WTC11 (cell line): ENCODE data around the gene HLA-F. TPM values are rescaled to one million over a fixed set of nuclear protein-coding genes. Genes with fewer than 3 reads are reported as not detected.

Experiments used
- ATAC-seq: fragments of 200-7000 bp; cut with Tn5 transposase; 2 replicates; pipeline ENCODE4 v1.10.0; 2021; ENCODE audit warnings: mild to moderate bottlenecking, moderate library complexity
- CTCF ChIA-PET: fragments of 300-600 bp; sonication (Branson Sonifier 250); formaldehyde crosslinking; loops from one replicate; lab custom pipeline; 2021; ENCODE audit warnings: antibody characterized with exemption; lab: Charles Lee
- POLR2A ChIA-PET: fragments of 350-600 bp; sonication (Branson Sonifier 250); formaldehyde crosslinking; loops from one replicate; lab custom pipeline; 2021; ENCODE audit warnings: antibody characterized with exemption; lab: Charles Lee
- DNase-seq: peaks from one replicate; pipeline ENCODE4 v3.0.0; 2021; ENCODE audit warnings: low spot score
- H3K27ac Mint-ChIP-seq: 2 replicates; pipeline ENCODE4 v1.8.0; 2021; ENCODE audit warnings: mixed read lengths
- H3K27me3 Mint-ChIP-seq: 2 replicates; pipeline ENCODE4 v1.8.0; 2021; ENCODE audit warnings: low read depth, mild to moderate bottlenecking, moderate library complexity, mixed read lengths
- H3K36me3 Mint-ChIP-seq: 2 replicates; pipeline ENCODE4 v1.8.0; 2021; ENCODE audit warnings: mixed read lengths
- H3K4me1 Mint-ChIP-seq: 2 replicates; pipeline ENCODE4 v1.8.0; 2022; ENCODE audit warnings: mixed read lengths
- H3K4me3 Mint-ChIP-seq: 2 replicates; pipeline ENCODE4 v1.8.0; 2021; ENCODE audit warnings: mild to moderate bottlenecking, moderate library complexity, mixed read lengths
- H3K9me3 Mint-ChIP-seq: 2 replicates; pipeline ENCODE4 v1.8.0; 2021; ENCODE audit warnings: mixed read lengths
- CREB1 ChIP-seq: sonication (generic); formaldehyde crosslinking; IDR thresholded peaks from 2 replicates; pipeline ENCODE4 v1.8.0; 2023; ENCODE audit warnings: mild to moderate bottlenecking, missing genetic modification reagents
- CREM ChIP-seq: sonication (generic); formaldehyde crosslinking; IDR thresholded peaks from 2 replicates; pipeline ENCODE4 v1.8.1; 2022; ENCODE audit warnings: mild to moderate bottlenecking, missing genetic modification reagents, moderate library complexity
- ETV6 ChIP-seq: sonication (generic); formaldehyde crosslinking; IDR thresholded peaks from 2 replicates; pipeline ENCODE4 v1.8.1; 2022; ENCODE audit warnings: mild to moderate bottlenecking, missing genetic modification reagents
- FOXP1 ChIP-seq: sonication (generic); formaldehyde crosslinking; IDR thresholded peaks from 2 replicates; pipeline ENCODE4 v1.8.0; 2022; ENCODE audit warnings: missing genetic modification reagents, mild to moderate bottlenecking, moderate library complexity, borderline replicate concordance
- GABPB1 ChIP-seq: sonication (generic); formaldehyde crosslinking; IDR thresholded peaks from 2 replicates; pipeline ENCODE4 v1.8.1; 2023; ENCODE audit warnings: mild to moderate bottlenecking, missing genetic modification reagents
- JUN ChIP-seq: sonication (generic); formaldehyde crosslinking; IDR thresholded peaks from 2 replicates; pipeline ENCODE4 v1.8.0; 2023; ENCODE audit warnings: mild to moderate bottlenecking, missing genetic modification reagents
- NFATC4 ChIP-seq: fragments of 250-450 bp; sonication (Bioruptor Pico); IDR thresholded peaks from 2 replicates; pipeline ENCODE4 v1.9.0; 2021; ENCODE audit warnings: mild to moderate bottlenecking
- NR3C1 ChIP-seq: sonication (generic); formaldehyde crosslinking; conservative IDR thresholded peaks from 2 replicates; pipeline ENCODE4 v1.8.1; 2023; ENCODE audit warnings: low read depth, mild to moderate bottlenecking, missing genetic modification reagents
- SMAD4 ChIP-seq: sonication (generic); formaldehyde crosslinking; IDR thresholded peaks from 2 replicates; pipeline ENCODE4 v1.8.0; 2022; ENCODE audit warnings: mild to moderate bottlenecking, missing genetic modification reagents
- TCF7 ChIP-seq: sonication (generic); formaldehyde crosslinking; IDR thresholded peaks from 2 replicates; pipeline ENCODE4 v1.8.0; 2022; ENCODE audit warnings: mild to moderate bottlenecking, low read depth, missing genetic modification reagents, moderate library complexity
- TEAD1 ChIP-seq: sonication (generic); formaldehyde crosslinking; IDR thresholded peaks from 2 replicates; pipeline ENCODE4 v1.8.0; 2022; ENCODE audit warnings: mild to moderate bottlenecking, missing genetic modification reagents
- ZNF219 ChIP-seq: sonication (generic); formaldehyde crosslinking; IDR thresholded peaks from 2 replicates; pipeline ENCODE4 v1.8.0; 2023; ENCODE audit warnings: missing genetic modification reagents, mild to moderate bottlenecking, borderline replicate concordance
- ZNF232 ChIP-seq: sonication (generic); formaldehyde crosslinking; IDR thresholded peaks from 2 replicates; pipeline ENCODE4 v1.8.0; 2022; ENCODE audit warnings: mild to moderate bottlenecking, missing genetic modification reagents
- total RNA-seq: library from RNA; stranded (reverse); gene quantifications from 3 replicates; pipeline ENCODE4 v1.2.3, GENCODE V29; 2021
- TF ChIP-seq, protein P1 (sequence below): fragments of 250-450 bp; sonication (Bioruptor Pico); IDR thresholded peaks from 2 replicates; pipeline ENCODE4 v1.8.0; 2021; ENCODE audit warnings: mild to moderate bottlenecking
- TF ChIP-seq, protein P2 (sequence below): sonication (generic); formaldehyde crosslinking; IDR thresholded peaks from 2 replicates; pipeline ENCODE4 v1.8.1; 2023; ENCODE audit warnings: mild to moderate bottlenecking, missing genetic modification reagents, borderline replicate concordance
- TF ChIP-seq, protein P3 (sequence below): sonication (generic); formaldehyde crosslinking; IDR thresholded peaks from 2 replicates; pipeline ENCODE4 v1.8.0; 2022; ENCODE audit warnings: mild to moderate bottlenecking, missing genetic modification reagents
- TF ChIP-seq, protein P4 (sequence below): sonication (generic); formaldehyde crosslinking; IDR thresholded peaks from 2 replicates; pipeline ENCODE4 v1.8.0; 2023; ENCODE audit warnings: missing genetic modification reagents, mild to moderate bottlenecking, borderline replicate concordance
- TF ChIP-seq, protein P5 (sequence below): sonication (generic); formaldehyde crosslinking; IDR thresholded peaks from 2 replicates; pipeline ENCODE4 v1.8.0; 2022; ENCODE audit warnings: mild to moderate bottlenecking, missing genetic modification reagents
- TF ChIP-seq, protein P6 (sequence below): sonication (generic); formaldehyde crosslinking; IDR thresholded peaks from 2 replicates; pipeline ENCODE4 v1.8.1; 2022; ENCODE audit warnings: mild to moderate bottlenecking, missing genetic modification reagents, moderate library complexity, borderline replicate concordance
- TF ChIP-seq, protein P7 (sequence below): fragments of 250-450 bp; sonication (Bioruptor Pico); conservative IDR thresholded peaks from 2 replicates; pipeline ENCODE4 v1.9.0; 2021; ENCODE audit warnings: mild to moderate bottlenecking

The HLA-F gene
- total RNA-seq, 1 experiment from 2014 or later = 7.5 TPM

DNA sequence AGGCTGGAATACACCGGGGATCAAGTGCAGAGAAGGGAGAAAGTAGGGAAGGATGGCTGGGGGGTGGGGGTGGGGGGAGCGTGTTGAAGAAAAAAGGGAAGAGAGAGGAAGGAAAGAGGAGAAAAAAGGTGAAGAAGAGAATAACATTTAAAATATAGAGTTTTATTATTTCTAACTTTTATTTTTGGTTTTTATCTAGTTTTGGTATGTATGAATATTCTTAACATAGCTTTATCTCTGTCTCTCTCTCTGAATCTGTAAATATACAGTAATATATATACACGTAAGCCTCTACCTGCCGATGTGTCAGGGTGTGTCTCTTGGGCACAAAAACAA is 30.0 kb downstream of the HLA-F start (continued):
- TF ChIP-seq, protein P1, sequence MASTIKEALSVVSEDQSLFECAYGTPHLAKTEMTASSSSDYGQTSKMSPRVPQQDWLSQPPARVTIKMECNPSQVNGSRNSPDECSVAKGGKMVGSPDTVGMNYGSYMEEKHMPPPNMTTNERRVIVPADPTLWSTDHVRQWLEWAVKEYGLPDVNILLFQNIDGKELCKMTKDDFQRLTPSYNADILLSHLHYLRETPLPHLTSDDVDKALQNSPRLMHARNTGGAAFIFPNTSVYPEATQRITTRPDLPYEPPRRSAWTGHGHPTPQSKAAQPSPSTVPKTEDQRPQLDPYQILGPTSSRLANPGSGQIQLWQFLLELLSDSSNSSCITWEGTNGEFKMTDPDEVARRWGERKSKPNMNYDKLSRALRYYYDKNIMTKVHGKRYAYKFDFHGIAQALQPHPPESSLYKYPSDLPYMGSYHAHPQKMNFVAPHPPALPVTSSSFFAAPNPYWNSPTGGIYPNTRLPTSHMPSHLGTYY = no peak
- TF ChIP-seq, protein P2, sequence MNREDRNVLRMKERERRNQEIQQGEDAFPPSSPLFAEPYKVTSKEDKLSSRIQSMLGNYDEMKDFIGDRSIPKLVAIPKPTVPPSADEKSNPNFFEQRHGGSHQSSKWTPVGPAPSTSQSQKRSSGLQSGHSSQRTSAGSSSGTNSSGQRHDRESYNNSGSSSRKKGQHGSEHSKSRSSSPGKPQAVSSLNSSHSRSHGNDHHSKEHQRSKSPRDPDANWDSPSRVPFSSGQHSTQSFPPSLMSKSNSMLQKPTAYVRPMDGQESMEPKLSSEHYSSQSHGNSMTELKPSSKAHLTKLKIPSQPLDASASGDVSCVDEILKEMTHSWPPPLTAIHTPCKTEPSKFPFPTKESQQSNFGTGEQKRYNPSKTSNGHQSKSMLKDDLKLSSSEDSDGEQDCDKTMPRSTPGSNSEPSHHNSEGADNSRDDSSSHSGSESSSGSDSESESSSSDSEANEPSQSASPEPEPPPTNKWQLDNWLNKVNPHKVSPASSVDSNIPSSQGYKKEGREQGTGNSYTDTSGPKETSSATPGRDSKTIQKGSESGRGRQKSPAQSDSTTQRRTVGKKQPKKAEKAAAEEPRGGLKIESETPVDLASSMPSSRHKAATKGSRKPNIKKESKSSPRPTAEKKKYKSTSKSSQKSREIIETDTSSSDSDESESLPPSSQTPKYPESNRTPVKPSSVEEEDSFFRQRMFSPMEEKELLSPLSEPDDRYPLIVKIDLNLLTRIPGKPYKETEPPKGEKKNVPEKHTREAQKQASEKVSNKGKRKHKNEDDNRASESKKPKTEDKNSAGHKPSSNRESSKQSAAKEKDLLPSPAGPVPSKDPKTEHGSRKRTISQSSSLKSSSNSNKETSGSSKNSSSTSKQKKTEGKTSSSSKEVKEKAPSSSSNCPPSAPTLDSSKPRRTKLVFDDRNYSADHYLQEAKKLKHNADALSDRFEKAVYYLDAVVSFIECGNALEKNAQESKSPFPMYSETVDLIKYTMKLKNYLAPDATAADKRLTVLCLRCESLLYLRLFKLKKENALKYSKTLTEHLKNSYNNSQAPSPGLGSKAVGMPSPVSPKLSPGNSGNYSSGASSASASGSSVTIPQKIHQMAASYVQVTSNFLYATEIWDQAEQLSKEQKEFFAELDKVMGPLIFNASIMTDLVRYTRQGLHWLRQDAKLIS (CRISPR knock-in tag) = no peak
- TF ChIP-seq, protein P3, sequence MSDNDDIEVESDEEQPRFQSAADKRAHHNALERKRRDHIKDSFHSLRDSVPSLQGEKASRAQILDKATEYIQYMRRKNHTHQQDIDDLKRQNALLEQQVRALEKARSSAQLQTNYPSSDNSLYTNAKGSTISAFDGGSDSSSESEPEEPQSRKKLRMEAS (CRISPR knock-in tag) = no peak
- TF ChIP-seq TCF7 = no peak

DNA sequence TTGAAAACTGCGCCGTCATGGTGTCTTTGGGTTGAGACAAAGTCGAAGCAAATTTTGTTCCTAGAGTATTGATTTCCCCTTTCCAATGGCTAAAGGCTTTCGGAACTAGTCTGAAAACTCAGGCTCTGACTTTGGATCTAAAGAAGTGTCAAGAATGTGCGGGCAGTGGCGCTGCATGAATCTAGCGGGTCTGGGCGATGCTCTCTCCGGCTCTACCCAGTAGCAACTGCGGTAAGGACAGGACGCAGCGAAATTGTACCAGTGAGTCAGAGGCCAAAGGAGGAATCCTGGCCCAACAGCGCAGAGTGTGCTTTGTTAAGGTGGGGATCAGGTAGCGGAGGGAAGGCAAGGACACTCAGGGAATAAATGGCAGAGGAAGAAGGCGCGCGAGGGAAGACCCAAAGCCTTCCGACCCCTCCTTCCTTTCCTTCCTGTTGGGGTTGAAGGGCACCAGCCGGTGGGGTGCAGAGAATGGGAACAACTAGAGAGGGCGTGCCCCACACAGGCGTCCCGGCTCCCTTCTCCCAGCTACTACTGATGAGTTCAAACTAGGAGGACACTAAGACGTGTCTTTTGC is 32.1 kb downstream of the HLA-F start:
- no peaks in the 10 kb centered on the region for H3K36me3 Mint-ChIP-seq
- H3K27ac Mint-ChIP-seq = no peak overlapping the region
- DNase-seq (no peak), ATAC-seq (no peak)
- H3K9me3 Mint-ChIP-seq = peaks cover 5% of the 10 kb centered on the region; the same call in 1 of the 2 replicates
- H3K4me1 Mint-ChIP-seq = peaks cover 69% of the 10 kb centered on the region
- CTCF ChIA-PET = interaction anchor here (0.9 to 2.2 kb wide), 3 partner anchors 17 to 105 kb away, joined by 3 to 5 read pairs (median 4); no protein-coding TSS in a partner anchor
- H3K4me3 Mint-ChIP-seq = no peak overlapping the region
- peaks cover 27% of the 10 kb centered on the region for H3K27me3 Mint-ChIP-seq
- POLR2A ChIA-PET = no interaction called here
- no peak for TF ChIP-seq FOXP1 (CRISPR knock-in tag)
- TF ChIP-seq, protein P4, sequence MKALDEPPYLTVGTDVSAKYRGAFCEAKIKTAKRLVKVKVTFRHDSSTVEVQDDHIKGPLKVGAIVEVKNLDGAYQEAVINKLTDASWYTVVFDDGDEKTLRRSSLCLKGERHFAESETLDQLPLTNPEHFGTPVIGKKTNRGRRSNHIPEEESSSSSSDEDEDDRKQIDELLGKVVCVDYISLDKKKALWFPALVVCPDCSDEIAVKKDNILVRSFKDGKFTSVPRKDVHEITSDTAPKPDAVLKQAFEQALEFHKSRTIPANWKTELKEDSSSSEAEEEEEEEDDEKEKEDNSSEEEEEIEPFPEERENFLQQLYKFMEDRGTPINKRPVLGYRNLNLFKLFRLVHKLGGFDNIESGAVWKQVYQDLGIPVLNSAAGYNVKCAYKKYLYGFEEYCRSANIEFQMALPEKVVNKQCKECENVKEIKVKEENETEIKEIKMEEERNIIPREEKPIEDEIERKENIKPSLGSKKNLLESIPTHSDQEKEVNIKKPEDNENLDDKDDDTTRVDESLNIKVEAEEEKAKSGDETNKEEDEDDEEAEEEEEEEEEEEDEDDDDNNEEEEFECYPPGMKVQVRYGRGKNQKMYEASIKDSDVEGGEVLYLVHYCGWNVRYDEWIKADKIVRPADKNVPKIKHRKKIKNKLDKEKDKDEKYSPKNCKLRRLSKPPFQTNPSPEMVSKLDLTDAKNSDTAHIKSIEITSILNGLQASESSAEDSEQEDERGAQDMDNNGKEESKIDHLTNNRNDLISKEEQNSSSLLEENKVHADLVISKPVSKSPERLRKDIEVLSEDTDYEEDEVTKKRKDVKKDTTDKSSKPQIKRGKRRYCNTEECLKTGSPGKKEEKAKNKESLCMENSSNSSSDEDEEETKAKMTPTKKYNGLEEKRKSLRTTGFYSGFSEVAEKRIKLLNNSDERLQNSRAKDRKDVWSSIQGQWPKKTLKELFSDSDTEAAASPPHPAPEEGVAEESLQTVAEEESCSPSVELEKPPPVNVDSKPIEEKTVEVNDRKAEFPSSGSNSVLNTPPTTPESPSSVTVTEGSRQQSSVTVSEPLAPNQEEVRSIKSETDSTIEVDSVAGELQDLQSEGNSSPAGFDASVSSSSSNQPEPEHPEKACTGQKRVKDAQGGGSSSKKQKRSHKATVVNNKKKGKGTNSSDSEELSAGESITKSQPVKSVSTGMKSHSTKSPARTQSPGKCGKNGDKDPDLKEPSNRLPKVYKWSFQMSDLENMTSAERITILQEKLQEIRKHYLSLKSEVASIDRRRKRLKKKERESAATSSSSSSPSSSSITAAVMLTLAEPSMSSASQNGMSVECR (CRISPR knock-in tag) = no peak
- TF ChIP-seq TCF7 = no peak
- TF ChIP-seq, protein P3 (CRISPR knock-in tag) = no peak
- TF ChIP-seq NR3C1 (CRISPR knock-in tag) = no peak
- TF ChIP-seq CREM (CRISPR knock-in tag) = no peak
- no peak for TF ChIP-seq NFATC4 (CRISPR knock-in tag)
- TF ChIP-seq ETV6 (CRISPR knock-in tag) = no peak
- no peak for TF ChIP-seq TEAD1 (CRISPR knock-in tag)
- no peak for TF ChIP-seq GABPB1
- TF ChIP-seq ZNF219 = no peak
- TF ChIP-seq, protein P5, sequence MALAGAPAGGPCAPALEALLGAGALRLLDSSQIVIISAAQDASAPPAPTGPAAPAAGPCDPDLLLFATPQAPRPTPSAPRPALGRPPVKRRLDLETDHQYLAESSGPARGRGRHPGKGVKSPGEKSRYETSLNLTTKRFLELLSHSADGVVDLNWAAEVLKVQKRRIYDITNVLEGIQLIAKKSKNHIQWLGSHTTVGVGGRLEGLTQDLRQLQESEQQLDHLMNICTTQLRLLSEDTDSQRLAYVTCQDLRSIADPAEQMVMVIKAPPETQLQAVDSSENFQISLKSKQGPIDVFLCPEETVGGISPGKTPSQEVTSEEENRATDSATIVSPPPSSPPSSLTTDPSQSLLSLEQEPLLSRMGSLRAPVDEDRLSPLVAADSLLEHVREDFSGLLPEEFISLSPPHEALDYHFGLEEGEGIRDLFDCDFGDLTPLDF (CRISPR knock-in tag) = no peak
- no peak for TF ChIP-seq SMAD4
- TF ChIP-seq, protein P6, sequence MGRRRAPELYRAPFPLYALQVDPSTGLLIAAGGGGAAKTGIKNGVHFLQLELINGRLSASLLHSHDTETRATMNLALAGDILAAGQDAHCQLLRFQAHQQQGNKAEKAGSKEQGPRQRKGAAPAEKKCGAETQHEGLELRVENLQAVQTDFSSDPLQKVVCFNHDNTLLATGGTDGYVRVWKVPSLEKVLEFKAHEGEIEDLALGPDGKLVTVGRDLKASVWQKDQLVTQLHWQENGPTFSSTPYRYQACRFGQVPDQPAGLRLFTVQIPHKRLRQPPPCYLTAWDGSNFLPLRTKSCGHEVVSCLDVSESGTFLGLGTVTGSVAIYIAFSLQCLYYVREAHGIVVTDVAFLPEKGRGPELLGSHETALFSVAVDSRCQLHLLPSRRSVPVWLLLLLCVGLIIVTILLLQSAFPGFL (CRISPR knock-in tag) = no peak
- TF ChIP-seq JUN (CRISPR knock-in tag) = no peak
- TF ChIP-seq, protein P7, sequence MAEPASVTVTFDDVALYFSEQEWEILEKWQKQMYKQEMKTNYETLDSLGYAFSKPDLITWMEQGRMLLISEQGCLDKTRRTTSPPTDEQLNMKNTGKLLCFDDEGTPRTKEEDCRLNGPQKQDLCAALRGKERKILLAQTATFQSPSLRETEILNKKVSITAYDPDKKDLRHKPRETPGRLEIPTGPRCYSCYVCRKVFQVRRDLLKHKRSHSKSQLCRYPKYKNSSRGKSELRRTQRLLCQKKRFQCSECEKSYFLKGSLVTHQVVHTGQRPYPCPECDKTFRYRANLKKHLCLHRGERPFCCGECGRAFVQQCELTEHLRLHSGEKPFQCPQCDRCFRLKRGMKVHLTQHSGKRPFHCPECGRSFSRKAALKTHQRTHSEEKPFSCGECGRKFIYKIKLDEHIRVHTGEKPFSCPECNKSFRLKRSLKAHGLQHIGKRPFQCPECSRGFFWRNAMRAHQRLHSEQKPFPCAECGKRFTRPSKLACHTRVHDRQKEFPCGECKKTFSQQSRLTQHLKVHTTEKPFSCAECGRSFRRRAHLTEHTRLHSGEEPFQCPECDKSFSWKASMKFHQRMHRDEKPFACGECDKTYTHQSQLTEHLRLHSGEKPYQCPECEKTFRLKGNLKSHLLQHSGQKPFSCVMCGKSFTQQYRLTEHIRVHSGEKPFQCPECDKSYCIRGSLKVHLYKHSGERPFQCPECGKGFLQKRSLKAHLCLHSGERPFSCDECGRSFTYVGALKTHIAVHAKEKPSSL (CRISPR knock-in tag) = no peak
- TF ChIP-seq ZNF232 (CRISPR knock-in tag) = no peak
- TF ChIP-seq CREB1 (CRISPR knock-in tag) = no peak
